Raji (cell line): ENCODE results near the gene ZNF77.

Source experiments
- POLR2A ChIP-seq: IDR thresholded peaks from 2 replicates; pipeline ENCODE4 v1.6.1; 2011; ENCODE audit warnings: low read depth, low read length, control low read depth; ENCODE audit not compliant: insufficient read depth

ZNF77 gene

GRCh38 chr19:2896694-2897093 lies 48.1 kb downstream of the ZNF77 start:
- TF ChIP-seq POLR2A = no peak

GRCh38 chr19:2888731-2889224 lies 56.0 kb downstream of the ZNF77 start:
- TF ChIP-seq POLR2A = no peak

- TF ChIP-seq POLR2A = no peak
These were observed 57.3 kb downstream of the ZNF77 start for GRCh38 chr19:2887391-2887914.

- no peak for TF ChIP-seq POLR2A
These were observed 59.0 kb downstream of the ZNF77 start for GRCh38 chr19:2885736-2886135.

- TF ChIP-seq POLR2A = no peak
These were observed 60.9 kb downstream of the ZNF77 start for GRCh38 chr19:2883686-2884439.
